WERI-Rb-1 (cell line): ENCODE data around the gene FSTL4.
A peak's percentile ranks its signal among the peaks of the same experiment; 100 is the strongest.

Experiments used
- DNase-seq: peaks from one replicate; pipeline ENCODE4 v3.0.0-alpha.2; 2020
- H3K27ac ChIP-seq: fragments of 250-450 bp; sonication (Bioruptor Pico); 2 replicates; pipeline ENCODE4 v1.5.1; 2020; ENCODE audit warnings: mild to moderate bottlenecking, moderate library complexity
- H3K27me3 ChIP-seq: fragments of 250-450 bp; sonication (Bioruptor Pico); 2 replicates; pipeline ENCODE4 v1.5.1; 2021; ENCODE audit warnings: mild to moderate bottlenecking, low read depth, moderate library complexity; ENCODE audit not compliant: insufficient read depth, severe bottlenecking
- H3K36me3 ChIP-seq: fragments of 250-450 bp; sonication (Bioruptor Pico); 2 replicates; pipeline ENCODE4 v1.5.1; 2020; ENCODE audit warnings: mild to moderate bottlenecking, moderate library complexity
- H3K4me3 ChIP-seq: 2 replicates; pipeline ENCODE4 v1.5.1; 2011; ENCODE audit warnings: low read depth, mild to moderate bottlenecking, control low read depth, low read length
- H3K9me3 ChIP-seq: fragments of 250-450 bp; sonication (Bioruptor Pico); 2 replicates; pipeline ENCODE4 v1.5.1; 2021; ENCODE audit warnings: mild to moderate bottlenecking, moderate library complexity; ENCODE audit not compliant: severe bottlenecking
- TF ChIP-seq, protein P1 (sequence below): IDR thresholded peaks from 2 replicates; pipeline ENCODE4 v1.5.1; 2011; ENCODE audit warnings: low read depth, mild to moderate bottlenecking, control low read depth, inconsistent platforms, low read length

FSTL4 gene

DNA sequence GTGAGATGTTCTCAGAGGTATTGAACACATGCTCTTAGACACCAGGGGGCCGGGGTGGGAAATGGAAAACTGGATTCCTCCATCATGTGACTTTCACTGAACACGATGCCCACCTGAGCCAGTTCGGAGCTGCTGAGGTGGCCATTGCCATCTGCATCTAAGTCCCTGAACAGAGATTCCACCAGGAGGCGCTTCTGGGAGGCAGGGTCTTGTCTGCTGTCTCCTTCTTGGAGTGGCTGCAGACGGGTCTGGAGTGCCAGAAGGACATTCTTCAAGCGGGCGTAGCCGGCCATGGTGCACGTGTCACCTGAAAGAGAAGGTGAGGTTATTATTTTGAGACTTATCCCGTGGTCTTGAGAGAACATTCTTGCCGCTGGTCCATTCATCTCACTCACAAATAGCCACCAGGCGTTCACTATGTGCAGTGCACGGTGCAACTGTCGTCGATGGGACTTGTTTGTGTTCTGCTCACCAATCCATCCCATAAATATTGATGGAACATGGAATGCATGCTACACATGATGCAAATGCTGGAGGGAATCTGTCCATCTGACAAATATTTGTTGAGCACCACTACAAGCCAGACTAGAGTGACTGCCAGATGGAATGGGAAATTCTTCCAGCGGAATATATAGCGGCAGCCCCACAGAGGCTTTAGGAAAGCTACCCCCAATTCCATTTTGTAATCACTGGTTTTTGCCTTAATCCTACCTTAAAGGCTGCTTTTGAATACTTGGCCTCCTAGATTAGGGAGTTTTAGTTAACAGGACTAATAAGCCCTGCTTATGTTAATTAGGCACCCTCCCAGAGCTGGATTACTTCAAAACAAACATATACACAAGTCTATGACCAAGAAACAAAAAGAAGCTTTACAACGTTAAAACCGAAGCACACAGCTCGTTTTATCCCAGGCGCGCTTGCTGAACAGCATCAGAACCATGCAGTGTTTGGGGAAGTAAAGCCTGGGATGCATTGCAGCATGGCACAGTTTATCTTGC is 295.7 kb downstream of the FSTL4 start:
- peak; percentile 40 for DNase-seq
- TF ChIP-seq, protein P1, sequence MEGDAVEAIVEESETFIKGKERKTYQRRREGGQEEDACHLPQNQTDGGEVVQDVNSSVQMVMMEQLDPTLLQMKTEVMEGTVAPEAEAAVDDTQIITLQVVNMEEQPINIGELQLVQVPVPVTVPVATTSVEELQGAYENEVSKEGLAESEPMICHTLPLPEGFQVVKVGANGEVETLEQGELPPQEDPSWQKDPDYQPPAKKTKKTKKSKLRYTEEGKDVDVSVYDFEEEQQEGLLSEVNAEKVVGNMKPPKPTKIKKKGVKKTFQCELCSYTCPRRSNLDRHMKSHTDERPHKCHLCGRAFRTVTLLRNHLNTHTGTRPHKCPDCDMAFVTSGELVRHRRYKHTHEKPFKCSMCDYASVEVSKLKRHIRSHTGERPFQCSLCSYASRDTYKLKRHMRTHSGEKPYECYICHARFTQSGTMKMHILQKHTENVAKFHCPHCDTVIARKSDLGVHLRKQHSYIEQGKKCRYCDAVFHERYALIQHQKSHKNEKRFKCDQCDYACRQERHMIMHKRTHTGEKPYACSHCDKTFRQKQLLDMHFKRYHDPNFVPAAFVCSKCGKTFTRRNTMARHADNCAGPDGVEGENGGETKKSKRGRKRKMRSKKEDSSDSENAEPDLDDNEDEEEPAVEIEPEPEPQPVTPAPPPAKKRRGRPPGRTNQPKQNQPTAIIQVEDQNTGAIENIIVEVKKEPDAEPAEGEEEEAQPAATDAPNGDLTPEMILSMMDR = peak; percentile 44; the same call in 1 of the 2 replicates
- H3K27me3 ChIP-seq = no peaks in the 10 kb centered on the region

DNA sequence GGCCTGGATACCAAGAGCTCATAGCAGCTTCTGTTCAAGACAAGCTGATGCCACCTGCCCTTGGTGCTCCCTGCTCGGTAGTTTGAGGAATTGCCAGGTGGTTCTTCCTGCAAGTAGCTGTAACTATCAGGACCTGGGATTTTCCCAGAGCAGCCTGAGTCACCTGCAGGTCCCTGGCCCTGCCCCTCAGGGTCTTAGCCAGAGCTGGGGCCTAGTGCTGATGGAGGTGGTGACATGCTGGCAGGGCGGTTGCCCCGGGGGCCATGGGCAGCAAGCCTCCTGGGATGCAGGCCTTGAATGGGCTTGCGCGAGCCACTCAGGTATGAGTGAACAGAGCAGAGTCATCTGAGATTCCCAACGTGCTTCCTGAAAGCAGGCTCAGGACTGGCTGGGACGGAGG is 298.3 kb downstream of the FSTL4 start:
- H3K36me3 ChIP-seq = no peaks in the 10 kb centered on the region
- no peak overlapping the region for H3K4me3 ChIP-seq
- TF ChIP-seq, protein P1 = no peak
- no peak overlapping the region for H3K27ac ChIP-seq
- DNase-seq = no peak
- no peaks in the 10 kb centered on the region for H3K27me3 ChIP-seq
- no peaks in the 10 kb centered on the region for H3K9me3 ChIP-seq

More for the DNA sequence above, 295.7 kb downstream of the FSTL4 start:
- Histone ChIP-seq H3K27ac (no peak overlapping the region), H3K4me3 (no peak overlapping the region), H3K36me3 (no peaks in the 10 kb centered on the region), H3K9me3 (no peaks in the 10 kb centered on the region)

DNA sequence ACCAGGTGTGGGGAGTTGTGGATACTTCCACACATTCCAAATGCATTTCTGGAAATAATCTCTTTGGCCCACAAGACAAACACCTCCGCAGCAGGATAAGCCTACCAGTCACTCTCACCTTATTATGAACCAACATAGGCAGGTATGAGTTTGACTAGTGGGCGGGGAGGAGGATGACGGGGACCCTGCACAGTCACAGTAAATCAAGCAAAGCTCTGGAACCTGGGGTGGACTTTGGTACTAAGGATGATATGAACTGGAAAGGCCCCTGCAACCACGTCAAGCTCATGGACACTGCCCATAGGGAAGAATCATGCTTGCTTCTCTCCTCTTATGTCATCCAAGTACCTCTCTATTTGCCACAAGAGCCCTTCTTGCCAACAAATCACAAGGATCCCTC is 301.2 kb downstream of the FSTL4 start:
- no peak overlapping the region for H3K27ac ChIP-seq
- no peaks in the 10 kb centered on the region for H3K27me3 ChIP-seq
- no peaks in the 10 kb centered on the region for H3K9me3 ChIP-seq
- DNase-seq = no peak
- H3K36me3 ChIP-seq = no peaks in the 10 kb centered on the region
- TF ChIP-seq, protein P1 = no peak
- no peak overlapping the region for H3K4me3 ChIP-seq

DNA sequence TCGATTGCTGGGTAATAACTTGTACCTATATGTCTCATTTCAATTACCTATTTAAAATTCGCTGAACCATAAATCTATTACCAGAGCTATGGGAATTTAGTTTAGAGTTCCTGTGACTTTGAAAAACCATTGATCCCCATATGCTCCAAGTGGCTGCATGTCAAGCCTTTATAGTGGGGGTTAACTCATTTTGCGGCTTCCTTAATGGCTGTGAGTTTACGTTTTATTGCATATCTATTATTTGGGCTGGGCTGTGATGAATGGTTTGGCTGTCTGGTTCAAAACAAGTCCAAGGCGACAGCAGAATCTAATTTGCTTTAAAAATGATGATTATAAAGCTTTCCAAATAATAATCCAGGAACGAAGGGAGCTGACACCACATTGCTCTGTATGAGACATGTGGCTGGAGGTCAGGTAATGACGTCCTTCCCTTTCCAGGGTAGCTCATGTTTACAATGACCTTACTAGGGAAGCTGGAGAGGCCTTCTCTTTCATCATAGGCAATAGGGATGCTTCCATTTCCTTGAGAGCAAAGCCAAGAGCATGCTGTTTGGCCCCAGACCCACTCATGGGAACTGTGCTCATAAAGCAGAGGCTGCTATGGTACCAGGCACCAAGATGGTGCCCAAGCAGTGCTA is 302.2 kb downstream of the FSTL4 start:
- TF ChIP-seq, protein P1 = no peak
- no peak overlapping the region for H3K27ac ChIP-seq
- DNase-seq = no peak
- H3K36me3 ChIP-seq = no peaks in the 10 kb centered on the region
- H3K27me3 ChIP-seq = no peaks in the 10 kb centered on the region
- H3K9me3 ChIP-seq = no peaks in the 10 kb centered on the region
- H3K4me3 ChIP-seq = no peak overlapping the region

DNA sequence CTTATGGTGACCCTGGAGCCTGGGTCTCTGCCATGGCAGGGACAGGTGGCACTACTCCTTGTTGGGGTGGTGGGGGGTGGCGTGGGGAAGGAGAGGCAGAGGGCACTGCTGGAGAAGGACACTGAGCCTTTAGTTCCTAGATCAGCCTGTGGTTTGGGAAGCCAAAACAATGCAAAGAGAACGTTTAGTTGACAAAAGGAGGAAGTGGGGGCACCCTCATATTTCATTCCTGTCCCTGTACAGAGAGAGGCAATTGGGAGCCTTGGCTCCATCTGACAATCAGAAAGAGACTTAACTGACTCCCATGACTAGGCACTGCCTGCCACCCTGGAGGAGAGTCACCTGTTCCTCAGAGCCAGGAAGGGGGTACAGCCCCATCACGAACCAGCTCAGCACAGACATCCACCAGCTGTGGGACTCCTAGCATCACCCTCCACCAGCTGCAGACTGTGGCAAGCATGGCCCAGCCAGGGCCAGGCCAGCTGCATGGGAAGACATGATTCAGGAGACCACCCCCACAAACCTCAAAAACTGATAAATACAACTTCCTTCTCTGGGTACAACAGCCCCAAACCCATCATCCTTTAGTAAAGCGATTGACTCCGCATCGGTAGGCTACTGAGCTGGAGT is 303.1 kb downstream of the FSTL4 start:
- no peaks in the 10 kb centered on the region for H3K9me3 ChIP-seq
- no peak overlapping the region for H3K4me3 ChIP-seq
- H3K36me3 ChIP-seq = no peaks in the 10 kb centered on the region
- H3K27me3 ChIP-seq = no peaks in the 10 kb centered on the region
- TF ChIP-seq, protein P1 = no peak
- no peak overlapping the region for H3K27ac ChIP-seq
- DNase-seq = no peak
